Measurements from ENCODE around the gene LMBRD1.
"Not testable (repeated sequence)": the region's sequence is repeated elsewhere in the genome, so short reads cannot be mapped to it uniquely, and the experiment has no call there.

LMBRD1 gene

DNA sequence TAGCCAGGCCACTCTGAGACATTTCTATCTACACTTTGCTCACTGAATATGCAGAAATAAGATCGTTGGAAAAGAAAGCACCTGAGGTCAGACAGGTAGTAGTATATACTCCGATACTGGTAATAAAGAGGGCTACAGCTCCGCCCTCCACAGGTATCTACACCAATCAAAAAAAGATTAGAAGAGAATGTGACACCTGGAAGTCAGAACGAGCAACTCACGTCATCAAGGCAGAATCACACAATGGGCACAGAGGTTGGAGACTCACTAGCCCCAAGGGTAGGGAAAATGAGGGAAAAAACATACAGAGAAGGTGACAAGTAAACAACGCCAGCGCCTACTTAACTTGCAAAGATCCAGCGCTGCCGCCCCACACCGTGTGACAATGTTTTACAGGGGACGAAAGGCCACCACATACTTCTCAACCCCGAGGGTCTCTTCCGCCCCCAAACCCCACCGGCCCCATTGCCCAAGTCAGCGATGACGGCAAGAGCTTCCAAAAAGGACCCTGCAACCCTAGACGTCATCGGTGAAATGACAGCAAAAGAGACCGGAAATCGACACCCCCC, 653 bp downstream of the LMBRD1 start:
- DNase-seq: peak; percentile 88

DNA sequence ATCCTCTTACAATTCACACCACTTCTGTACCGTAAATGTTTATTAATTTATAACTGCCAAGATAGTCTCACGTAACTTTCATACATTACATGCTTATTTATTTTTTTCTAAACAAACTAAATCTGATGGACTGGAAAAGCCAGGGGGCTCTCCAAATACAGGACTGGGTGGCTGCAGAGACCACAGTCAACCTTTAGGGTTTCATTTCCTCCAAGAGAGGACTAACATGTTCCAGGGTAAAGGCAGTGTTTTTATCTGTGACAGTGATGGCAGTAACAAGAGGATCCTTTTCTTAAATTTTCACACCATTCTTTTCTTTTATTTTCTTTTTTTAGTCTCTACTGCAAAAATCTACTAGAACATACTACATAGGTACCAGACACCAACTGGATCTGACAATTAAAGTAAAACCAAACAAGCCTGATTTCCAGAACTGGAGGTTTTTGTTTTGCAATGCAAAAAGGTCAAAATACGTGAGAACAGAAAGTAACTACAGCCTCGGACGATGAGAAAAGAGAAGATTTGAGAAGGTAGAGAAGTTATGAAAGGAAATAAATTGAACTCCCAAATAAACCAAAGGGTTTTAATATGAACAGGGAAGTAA, 1.2 kb downstream of the LMBRD1 start:
- no peak for DNase-seq

DNA sequence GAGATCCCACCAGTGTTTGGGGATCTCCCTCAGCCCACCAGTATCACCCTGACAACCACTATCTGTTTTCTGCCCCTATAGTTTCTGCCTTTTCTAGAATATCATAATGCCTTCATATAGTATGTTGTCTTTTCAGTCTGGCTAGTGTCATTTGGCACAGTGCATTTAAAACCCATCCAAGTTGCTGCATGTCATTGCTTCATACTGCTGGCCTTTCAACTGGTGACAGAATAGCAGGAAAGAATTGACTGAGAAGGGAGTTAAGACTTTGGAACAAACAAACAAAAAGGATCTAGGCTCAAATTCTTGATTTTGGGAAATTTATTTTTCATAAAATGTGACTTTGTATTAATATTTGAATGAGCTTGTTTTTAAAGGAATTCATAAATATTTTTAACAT, 4.5 kb downstream of the LMBRD1 start:
- DNase-seq: no peak

DNA sequence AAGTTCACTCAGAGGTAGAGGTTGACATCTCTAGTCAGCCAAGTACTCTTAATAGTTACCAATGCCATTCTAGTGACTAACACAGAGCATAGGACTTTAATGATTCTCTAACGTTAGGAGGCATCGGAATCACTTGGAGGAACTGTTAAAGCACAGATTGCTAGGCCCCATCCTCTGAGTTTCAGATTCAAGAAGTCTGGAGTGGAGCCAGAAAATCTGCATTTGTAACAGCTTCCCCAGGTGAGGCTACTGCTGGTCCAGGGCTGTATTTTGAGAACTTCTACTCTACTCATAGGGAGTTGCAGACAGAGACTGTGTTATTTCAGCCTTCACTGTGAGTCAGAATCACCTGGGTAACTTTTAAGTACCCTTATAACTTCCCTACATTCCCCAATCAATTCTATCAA, 5.7 kb downstream of the LMBRD1 start:
- no peak for DNase-seq

DNA sequence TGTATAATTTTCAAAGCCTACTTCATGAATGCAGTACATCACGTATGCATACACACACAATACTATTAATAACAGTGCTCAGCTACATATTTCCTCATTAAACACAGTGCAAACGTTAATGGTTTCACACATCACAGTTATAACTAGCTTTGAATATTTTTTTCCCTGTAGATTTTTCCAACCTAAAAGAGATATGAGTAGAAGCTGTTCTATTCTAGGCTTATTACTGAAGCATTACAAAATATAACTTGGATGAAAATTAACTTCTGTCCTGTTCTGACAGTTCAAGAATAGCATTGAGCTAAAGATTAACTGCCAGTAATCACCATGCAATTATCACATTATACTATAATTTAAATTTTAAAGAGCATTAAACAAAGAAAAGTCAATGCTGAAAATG, 6.2 kb downstream of the LMBRD1 start:
- DNase-seq: no peak

DNA sequence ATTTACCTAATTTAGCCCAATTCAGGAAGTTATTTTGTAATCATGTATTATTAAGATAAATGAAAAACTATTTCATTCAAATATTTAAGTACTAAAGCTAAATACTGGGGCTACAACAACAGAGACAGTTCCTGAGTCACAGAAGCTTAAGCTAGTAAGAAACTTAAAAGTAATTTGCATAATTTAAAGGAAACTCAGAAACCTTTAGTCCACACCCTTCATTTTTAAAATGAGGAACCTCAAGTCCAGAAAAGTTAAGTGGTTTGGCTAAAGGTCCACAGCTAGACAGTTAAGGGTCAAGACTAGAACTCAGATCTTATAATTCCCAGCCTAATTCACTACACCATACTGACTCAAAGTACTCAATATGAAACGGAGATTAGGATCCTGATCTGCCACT, 7.2 kb downstream of the LMBRD1 start:
- DNase-seq: no peak

DNA sequence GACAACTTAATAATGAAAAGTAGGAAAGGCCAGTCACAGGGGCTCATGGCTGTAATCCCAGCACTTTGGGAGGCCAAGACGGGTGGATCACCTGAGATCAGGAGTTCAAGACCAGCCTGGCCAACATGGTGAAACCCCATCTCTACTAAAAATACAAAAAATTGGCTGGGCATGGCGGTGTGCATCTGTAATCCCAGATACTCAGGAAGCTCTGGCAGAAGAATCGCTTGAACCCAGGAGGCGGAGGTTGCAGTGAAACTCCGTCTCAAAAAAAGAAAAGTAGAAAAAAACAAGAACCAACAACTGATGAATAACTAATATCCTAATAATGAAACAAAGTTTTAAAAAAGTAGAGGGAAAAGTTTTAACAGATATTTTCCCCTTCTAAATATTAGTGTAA, 9.4 kb downstream of the LMBRD1 start:
- not testable (repeated sequence) for DNase-seq

DNA sequence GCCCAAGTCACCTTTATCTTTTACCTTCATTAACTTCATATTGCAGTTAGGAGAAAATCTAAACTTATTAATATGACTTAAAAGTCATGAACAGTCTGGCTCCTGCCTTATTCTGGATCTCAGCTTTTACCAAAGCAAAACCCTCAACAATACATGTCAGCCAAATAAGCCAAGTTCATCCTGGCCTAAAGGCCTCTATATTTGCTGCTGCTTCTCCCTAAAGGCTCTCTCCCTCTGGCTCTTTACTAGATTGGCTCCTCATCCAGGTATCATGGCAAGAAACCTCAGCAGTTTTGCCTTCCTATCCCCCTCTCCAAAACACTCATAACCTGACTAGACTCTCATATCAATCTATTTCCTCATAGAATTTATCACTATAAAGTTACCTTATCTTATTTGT, 11.1 kb downstream of the LMBRD1 start:
- DNase-seq: no peak

DNA sequence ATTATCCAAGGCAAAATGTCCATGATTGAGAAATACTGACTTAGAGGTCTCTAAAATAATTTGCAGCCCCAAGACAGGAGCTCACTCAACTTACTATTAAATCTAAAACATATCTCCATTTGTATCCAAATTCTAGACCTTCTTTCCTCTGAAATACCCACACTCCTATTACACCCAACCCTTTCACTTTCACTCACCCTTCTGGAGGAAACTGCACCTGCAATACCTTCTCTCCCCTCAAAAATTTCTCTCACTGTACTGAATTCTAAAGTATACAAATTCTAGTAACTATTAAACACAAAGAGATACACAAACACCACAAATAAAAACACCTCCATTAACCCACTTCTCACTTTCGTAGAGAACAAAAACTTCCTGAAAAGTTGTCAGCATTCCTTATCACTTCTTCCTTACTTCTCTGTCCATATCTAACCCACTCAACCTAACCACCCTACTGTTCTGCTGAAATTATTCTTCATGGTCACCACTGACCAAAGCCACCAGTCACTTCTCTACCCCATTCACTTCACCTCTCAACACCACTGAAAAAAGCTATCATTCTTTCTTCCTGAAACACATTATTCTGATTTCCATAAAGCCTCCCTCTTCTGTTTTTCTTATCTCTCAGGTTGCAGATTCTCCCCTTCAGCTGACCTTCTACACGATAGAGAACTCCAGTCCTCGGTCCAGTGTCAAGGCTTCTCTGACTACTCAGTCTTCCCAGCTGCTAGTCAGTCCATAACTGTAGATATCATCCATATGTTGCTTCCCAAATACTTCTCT, 12.0 kb downstream of the LMBRD1 start:
- no peak for DNase-seq

DNA sequence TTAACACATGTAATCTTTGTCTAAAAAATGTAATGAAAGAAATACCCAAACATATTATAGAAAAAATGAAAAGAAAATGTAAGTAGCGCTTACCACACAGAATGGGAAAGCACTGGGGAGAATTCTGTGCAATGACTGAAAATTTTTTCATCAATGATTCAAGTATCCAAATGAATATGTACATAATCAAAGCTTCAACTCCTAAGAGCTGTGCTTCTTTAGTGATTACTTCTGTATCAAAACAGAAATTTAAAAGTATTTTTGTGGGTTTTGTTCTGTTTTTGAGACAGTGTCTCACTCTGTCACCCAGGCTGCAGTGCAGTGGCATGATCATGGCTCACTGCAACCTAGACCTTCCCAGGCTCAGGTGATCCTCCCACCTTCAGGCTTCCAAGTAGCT, 13.7 kb downstream of the LMBRD1 start:
- no peak for DNase-seq

DNA sequence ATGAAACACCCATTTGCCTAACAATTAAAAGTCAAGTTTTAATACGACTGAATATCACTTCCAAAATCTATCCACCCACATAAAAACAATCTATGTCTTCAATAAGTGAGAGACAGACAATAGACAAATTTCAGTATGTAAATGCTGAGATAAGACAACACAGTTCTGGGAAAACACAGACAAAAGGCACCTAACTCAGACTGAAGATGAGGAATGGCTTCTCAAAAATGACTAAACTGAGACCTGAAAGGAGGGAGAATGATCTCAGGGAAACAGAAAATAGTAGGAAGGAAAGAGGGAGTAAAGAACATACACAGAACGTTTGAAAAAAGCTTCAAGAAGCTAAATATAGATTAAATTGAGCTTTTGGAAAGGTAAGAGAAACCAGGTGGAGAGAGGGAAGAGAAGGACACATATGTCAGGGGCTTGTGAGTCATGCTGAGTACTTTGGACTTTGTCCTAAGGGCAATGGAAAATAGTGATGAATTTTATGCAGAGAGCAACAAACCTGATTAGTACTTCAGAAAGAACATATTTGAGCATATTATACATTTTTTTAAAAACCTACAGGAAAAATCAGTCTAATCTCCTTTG, 16.1 kb downstream of the LMBRD1 start:
- no peak for DNase-seq

DNA sequence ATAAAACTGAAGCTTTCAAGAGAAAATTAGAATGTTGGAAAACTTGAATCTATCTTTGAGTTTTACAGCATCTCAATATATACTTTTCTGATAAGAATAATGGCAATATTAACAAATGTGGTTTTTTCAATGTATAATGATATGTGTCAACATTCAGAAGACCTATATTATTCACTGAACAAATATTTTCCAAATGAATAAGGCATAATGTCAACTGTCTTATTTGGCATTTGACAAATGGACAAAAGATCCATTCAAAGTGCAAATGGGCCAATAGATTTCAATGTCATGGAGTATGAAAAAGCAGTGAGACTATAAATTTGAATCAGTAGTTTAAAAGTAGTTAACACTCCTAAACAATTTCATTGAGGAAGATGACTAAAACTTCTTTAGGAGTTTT, 20.9 kb downstream of the LMBRD1 start:
- DNase-seq: no peak

DNA sequence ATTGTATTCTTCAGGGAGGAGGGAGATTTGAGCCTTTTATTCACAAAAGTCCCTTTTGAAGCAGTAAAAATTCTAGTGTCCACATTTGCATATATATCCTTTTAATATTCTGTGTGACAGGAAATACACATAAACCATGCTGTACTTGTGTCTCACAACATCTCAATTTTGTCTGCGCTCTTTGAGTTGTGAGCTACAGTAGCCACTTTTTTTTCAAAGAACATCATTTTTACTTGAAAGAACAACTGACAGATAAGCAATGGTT, 21.3 kb downstream of the LMBRD1 start:
- DNase-seq: no peak

DNA sequence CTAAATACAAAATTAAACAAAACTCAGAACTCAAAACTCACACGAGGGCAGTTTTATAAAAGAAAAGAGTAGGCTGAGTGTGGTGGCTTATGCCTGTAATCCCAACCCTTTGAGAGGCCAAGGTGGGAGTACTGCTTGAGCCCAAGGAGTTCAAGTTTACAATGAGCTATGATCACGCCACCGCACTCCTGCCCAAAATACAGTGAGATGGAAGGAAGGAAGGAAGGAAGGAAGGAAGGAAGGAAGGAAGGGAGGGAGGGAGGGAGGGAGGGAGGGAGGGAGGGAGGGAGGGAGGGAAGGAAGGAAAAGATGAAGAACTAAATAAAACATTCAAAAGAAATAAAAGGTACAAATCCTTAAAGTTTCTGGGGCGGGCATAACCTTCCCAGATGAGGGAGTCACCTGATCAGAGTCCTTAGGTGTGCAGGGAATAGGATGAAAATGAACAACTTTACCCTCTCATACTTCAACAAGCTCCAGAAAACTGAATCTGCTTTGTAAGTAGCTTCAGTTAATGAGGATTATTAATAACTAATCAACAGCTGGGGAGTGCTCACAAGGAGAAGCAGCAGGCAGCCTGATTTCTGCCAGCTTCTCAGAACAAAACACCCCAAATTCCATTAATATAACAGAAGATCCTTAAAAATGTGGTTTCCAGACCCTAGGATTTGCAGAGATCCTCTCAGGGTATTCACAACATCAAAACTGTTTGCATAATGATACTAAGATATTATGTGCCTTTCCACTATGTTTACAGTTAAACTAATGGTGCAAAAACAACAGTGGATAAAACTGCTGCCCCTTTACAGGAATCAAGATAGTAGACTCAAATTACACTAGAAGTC, 21.8 kb downstream of the LMBRD1 start:
- DNase-seq: no peak

DNA sequence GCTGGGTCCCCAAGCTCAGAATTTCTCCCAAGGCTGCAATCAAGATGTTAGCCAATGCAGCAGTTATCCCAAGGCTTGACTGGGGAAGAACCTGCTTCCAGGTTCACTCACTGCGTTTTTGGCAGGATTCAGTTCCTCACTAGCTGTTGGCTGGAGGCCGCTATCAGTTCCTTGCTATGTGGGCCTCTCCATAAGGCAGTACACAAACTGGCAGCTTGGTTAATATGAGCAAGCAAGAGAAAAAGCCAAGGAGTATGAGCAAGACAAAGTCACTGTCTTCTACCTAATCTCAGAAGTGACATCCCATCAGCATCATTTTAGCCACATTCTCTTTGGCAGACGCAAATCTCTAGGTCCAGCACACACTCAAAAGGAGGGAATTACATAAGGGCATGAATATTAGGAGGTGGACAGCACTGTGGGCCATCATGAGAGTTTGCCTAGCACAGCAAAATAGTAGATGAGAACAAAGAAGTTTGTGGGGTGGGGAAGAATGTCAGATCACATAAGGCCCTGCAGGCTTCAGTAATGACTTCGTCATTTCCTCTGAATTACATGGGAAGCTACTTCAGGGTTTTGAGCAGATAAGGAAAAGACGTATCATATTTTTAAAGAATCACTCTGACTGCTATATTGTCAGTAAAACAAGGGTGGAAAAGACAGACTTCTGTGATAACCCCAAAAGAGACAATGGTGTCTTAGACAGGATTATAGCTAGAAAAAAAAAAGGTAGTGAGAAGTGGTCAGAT, 25.5 kb downstream of the LMBRD1 start:
- no peak for DNase-seq

DNA sequence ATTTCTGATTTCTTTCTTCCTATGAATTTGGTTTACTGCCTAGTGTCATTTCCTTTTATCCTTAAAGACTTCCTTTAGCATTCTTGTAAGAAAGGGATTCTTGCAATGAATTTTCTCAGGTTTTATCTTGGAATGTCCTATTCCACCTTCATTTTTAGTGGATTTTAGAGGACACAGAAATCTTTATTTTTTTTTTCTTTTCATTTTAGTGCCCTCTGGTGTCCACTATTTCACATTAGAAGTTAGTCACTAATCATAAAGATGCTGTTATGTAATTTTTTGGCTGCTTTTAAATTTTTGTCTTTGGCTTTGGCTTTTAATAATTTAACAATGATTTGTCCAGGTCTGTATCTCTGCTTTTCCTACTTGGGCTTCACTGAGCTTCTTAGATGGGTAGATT, 28.1 kb downstream of the LMBRD1 start:
- DNase-seq: no peak

DNA sequence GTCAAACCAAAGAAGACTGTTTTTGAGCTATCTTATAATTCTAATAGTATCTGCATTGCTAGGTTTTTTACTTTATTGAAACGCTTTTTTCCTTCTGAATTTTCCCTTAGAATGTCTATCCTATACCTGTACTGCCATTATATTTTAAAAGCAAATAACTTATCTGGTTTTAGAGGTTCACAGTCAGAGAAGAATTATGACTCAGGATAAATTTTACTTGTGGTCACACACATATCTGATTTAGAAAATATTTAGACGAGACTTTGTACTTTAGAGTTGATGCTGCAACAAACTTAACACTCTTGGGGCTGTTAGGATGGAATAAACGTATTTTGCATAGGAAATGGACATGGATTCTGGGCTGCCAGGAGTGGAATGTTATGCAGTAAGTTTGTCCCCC, 33.0 kb downstream of the LMBRD1 start:
- DNase-seq: no peak

DNA sequence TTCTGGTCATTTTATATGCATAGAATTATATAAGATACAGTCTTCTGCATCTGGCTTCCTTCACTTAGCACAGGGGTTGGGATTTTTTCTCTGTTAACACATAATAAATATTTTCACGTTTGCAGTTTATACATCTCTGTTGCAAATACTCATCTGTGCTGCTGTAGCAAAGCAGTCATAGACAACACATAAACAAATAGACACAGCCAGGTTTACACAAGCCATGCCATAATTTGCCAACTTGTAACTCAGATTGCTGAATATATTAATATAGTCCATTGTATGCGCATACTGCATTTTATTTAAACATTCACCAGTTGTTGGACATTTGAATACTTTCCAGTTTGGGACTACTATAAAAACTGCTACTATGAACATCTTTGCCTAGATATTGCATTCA, 35.0 kb downstream of the LMBRD1 start:
- no peak for DNase-seq

DNA sequence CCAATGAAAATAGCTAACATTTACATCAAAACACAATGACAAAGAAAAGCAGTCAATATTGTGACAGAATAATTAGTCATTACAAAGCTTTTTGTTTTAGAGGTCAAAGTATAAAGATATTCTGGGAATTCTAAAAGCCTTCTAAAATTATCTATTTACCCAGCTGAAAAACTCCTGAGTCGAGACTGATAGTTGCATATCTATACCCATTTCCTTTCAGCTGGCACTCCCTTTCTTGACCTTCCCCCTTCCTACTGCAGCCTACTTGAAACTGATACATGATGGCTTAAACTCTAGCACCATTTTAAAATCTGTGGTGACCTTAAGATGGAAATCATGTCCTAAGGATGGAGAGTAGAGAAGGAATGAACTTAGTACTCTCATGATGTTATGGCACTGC, 38.6 kb downstream of the LMBRD1 start:
- DNase-seq: no peak

DNA sequence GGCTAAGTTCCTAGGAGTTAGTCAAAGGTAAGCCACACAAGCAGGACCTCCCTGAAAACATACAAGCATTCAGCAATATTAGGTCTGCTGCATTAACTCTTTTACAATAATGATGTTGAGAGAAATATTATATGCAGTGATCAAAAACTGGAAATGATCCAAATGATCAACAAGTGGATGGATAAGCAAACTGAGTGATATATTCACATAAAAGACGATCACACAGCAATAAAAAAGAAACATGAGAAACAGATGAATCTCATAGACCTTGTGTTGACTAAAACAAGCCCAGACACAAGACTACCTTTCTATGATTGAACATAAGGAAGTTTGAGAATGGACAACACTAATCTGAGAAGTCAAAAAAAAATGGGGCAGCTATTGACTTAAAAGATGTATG, 39.9 kb downstream of the LMBRD1 start:
- DNase-seq: no peak

DNA sequence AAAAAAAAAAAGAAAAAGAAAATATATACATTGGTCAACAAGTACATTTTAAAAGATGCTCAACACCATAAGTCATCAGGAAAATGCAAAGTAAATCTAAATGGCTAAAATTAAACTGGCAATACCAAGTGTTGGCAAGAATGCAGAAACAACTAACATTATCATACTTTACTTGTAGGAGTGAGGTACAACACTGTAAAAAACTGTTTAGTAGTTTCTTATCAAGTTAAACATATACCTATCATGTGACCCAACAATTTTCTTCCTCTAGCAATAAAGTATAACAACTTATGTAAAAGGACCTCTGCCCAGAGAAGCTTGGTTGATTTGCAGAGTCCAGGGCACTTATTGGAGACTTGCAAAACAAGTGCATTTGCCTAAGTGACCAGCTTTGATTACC, 40.4 kb downstream of the LMBRD1 start:
- DNase-seq: no peak

DNA sequence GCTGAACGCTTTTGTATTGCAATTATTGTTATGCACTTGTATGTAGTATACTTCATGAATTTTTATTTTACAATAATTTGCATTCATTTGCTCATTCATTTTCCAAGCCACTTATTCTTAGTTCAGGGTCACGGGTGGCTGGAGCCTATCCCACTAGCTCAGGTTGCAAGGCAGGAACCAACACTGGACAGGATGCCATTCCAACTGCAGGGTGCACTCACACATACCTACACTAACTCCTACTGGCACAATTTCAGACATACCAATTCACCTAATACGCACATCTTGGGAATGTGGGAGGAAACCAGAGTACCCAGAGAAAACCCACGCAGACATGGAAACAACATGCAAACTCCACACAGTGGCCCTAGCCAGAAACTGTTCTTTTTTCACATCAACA, 61.8 kb downstream of the LMBRD1 start:
- no peak for DNase-seq

DNA sequence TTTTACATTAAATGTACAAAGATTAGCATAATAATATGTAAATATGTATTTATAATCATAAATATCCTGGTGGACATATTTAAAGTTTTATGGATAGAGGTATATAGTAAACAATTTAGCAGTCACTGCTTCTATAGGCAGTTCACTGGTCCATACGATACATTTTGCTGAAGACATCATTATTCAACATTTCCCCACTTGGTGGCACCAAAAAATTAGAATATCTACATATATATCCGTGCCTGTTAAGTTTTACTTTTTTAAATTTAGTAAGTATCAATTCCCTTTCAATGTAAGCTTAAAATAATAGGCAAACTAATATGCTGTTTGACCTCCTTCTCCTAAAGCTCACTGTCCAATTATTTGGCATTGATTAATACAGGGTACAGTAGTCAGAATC, 64.2 kb downstream of the LMBRD1 start:
- no peak for DNase-seq

Measured in NCI-H748 treated with DMSO at 0.1 percent for 48 hours (cell line).